CD4-positive, CD25-positive, alpha-beta regulatory T cell (primary cell): ENCODE measurements around the gene TBC1D10A. TPM values are rescaled to one million over a fixed set of nuclear protein-coding genes. Genes with fewer than 3 reads are reported as not detected.

Experiments used
- ATAC-seq, 2 donors: fragments of 150-1000 bp; cut with Tn5 transposase; one replicate each; pipeline ENCODE4 v1.10.0; 2021; ENCODE audit warnings: low read depth in 2 of 2, moderate number of reproducible peaks in 2 of 2, moderate library complexity in 1 of 2
- DNase-seq, 3 donors: peaks; one replicate each; pipeline versions ENCODE4 v3.0.0 to v3.0.0-alpha.2; 2012 to 2022; ENCODE audit warnings: mixed read lengths in 1 of 3
- H3K27ac ChIP-seq: one replicate; pipeline ENCODE4 v1.7.0; 2013; ENCODE audit warnings: mild to moderate bottlenecking, low read length; ENCODE audit not compliant: insufficient read depth, poor library complexity, severe bottlenecking
- H3K27me3 ChIP-seq: one replicate; pipeline ENCODE4 v1.7.0; 2013; ENCODE audit warnings: low read length; ENCODE audit not compliant: control insufficient read depth, insufficient read depth
- H3K36me3 ChIP-seq: one replicate; pipeline ENCODE4 v1.7.0; 2013; ENCODE audit warnings: mild to moderate bottlenecking, low read length, moderate library complexity; ENCODE audit not compliant: control insufficient read depth, insufficient read depth
- H3K4me1 ChIP-seq: 2 replicates; pipeline ENCODE4 v1.7.0; 2013; ENCODE audit warnings: mild to moderate bottlenecking, low read length; ENCODE audit not compliant: insufficient read depth, control insufficient read depth, poor library complexity, severe bottlenecking
- H3K4me3 ChIP-seq: one replicate; pipeline ENCODE4 v1.7.0; 2013; ENCODE audit warnings: low read depth, mild to moderate bottlenecking, low read length, moderate library complexity
- H3K9me3 ChIP-seq, 2 experiments: 1 replicate in 1 of 2; 2 replicates in 1 of 2; pipeline ENCODE4 v1.7.0; 2013; ENCODE audit warnings: low read length in 2 of 2, mild to moderate bottlenecking in 1 of 2, moderate library complexity in 1 of 2; ENCODE audit not compliant: control insufficient read depth in 2 of 2
- H3K27ac Mint-ChIP-seq, 3 donors: one replicate each; pipeline ENCODE4 v1.8.0; 2020 to 2022; ENCODE audit warnings: mild to moderate bottlenecking in 3 of 3, mixed read lengths in 3 of 3, moderate library complexity in 2 of 3
- H3K27me3 Mint-ChIP-seq: one replicate; pipeline ENCODE4 v1.8.0; 2022; ENCODE audit warnings: mild to moderate bottlenecking, mixed read lengths
- H3K36me3 Mint-ChIP-seq: one replicate; pipeline ENCODE4 v1.8.0; 2020; ENCODE audit warnings: mixed read lengths
- H3K4me1 Mint-ChIP-seq, 4 donors: one replicate each; pipeline ENCODE4 v1.8.0; 2020 to 2022; ENCODE audit warnings: mixed read lengths in 4 of 4, mild to moderate bottlenecking in 1 of 4
- H3K4me3 Mint-ChIP-seq, 4 donors: one replicate each; pipeline ENCODE4 v1.8.0; 2020 to 2022; ENCODE audit warnings: mild to moderate bottlenecking in 4 of 4, mixed read lengths in 4 of 4, moderate library complexity in 3 of 4
- H3K9me3 Mint-ChIP-seq, 7 donors: one replicate each; pipeline ENCODE4 v1.8.0; 2020 to 2022; ENCODE audit warnings: mixed read lengths in 7 of 7, mild to moderate bottlenecking in 3 of 7, moderate library complexity in 2 of 7
- polyA plus RNA-seq, 4 donors: library from polyadenylated mRNA; unstranded; fragments of 300-500 nt; fragmentation: Illumina TruSeq; gene quantifications; one replicate each; pipeline ENCODE4 v1.2.3, GENCODE V29; 2021
- total RNA-seq: library from RNA; stranded (reverse); gene quantifications from one replicate; pipeline ENCODE4 v1.2.3, GENCODE V29; 2022

The TBC1D10A gene
- total and polyA plus RNA-seq, 5 donors from 2014 or later: 44.2 to 67.5 (median 47.8) TPM

GRCh38 chr22:30315962-30316576, 10.7 kb downstream of the TBC1D10A start:
- Histone ChIP-seq H3K27me3 (no peaks in the 10 kb centered on the region), H3K4me3 (peak overlapping the region; percentile 2), H3K36me3 (peaks cover 19% of the 10 kb centered on the region), H3K27ac (peak overlapping the region; percentile 59), H3K9me3 (no peaks in the 10 kb centered on the region), H3K4me1 (peaks cover 99% of the 10 kb centered on the region)
- DNase-seq: no peak
- H3K4me1 Mint-ChIP-seq: peaks cover 28 to 97% (median 87%) of the 10 kb centered on the region in 4 donors
- H3K9me3 Mint-ChIP-seq: peaks cover 0 to 2% (median 0%) of the 10 kb centered on the region in 7 donors
- H3K4me3 Mint-ChIP-seq: peak overlapping the region; percentile 50 to 74 (median 54)
- no peaks in the 10 kb centered on the region for H3K27me3 Mint-ChIP-seq
- no peak for ATAC-seq
- H3K36me3 Mint-ChIP-seq: peaks cover 48% of the 10 kb centered on the region
- peak overlapping the region; percentile 81 to 97 (median 92) for H3K27ac Mint-ChIP-seq

GRCh38 chr22:30314915-30315314, 11.8 kb downstream of the TBC1D10A start:
- peaks cover 30 to 97% (median 88%) of the 10 kb centered on the region in 4 donors for H3K4me1 Mint-ChIP-seq

GRCh38 chr22:30313527-30314363, 13.0 kb downstream of the TBC1D10A start:
- Histone ChIP-seq H3K27ac (peak overlapping the region; percentile 59), H3K9me3 (no peaks in the 10 kb centered on the region), H3K4me3 (peak overlapping the region; percentile 33), H3K36me3 (peaks cover 1% of the 10 kb centered on the region), H3K4me1 (peaks cover 99% of the 10 kb centered on the region), H3K27me3 (no peaks in the 10 kb centered on the region)
- peaks cover 29 to 97% (median 81%) of the 10 kb centered on the region in 4 donors for H3K4me1 Mint-ChIP-seq
- peak overlapping the region; percentile 57 to 92 (median 81) for H3K27ac Mint-ChIP-seq
- H3K27me3 Mint-ChIP-seq: no peaks in the 10 kb centered on the region
- H3K36me3 Mint-ChIP-seq: peaks cover 47% of the 10 kb centered on the region
- peaks cover 0 to 2% (median 0%) of the 10 kb centered on the region in 7 donors for H3K9me3 Mint-ChIP-seq
- ATAC-seq (no peak), DNase-seq (no peak)
- H3K4me3 Mint-ChIP-seq: peak overlapping the region; percentile 22 to 74 (median 56)

More at GRCh38 chr22:30314915-30315314, 11.8 kb downstream of the TBC1D10A start:
- Mint-ChIP-seq H3K9me3 (peaks cover 0 to 2% (median 0%) of the 10 kb centered on the region in 7 donors), H3K36me3 (peaks cover 51% of the 10 kb centered on the region), H3K27ac (peak overlapping the region; percentile 81 to 97 (median 92)), H3K27me3 (no peaks in the 10 kb centered on the region), H3K4me3 (peak overlapping the region; percentile 24 to 74 (median 64))
- H3K27me3 ChIP-seq: no peaks in the 10 kb centered on the region
- ATAC-seq (peak in 1 of 2 donors; percentile 37), DNase-seq (peak in 1 of 3 donors; percentile 53)
- H3K9me3 ChIP-seq: no peaks in the 10 kb centered on the region
- H3K36me3 ChIP-seq: peaks cover 9% of the 10 kb centered on the region
- no peak overlapping the region for H3K4me3 ChIP-seq
- peak overlapping the region; percentile 59 for H3K27ac ChIP-seq
- H3K4me1 ChIP-seq: peaks cover 99% of the 10 kb centered on the region

- H3K9me3 ChIP-seq: no peaks in the 10 kb centered on the region
- peak overlapping the region; percentile 80 for H3K27ac ChIP-seq
- no peaks in the 10 kb centered on the region for H3K27me3 Mint-ChIP-seq
- H3K4me1 ChIP-seq: peaks cover 100% of the 10 kb centered on the region
- ATAC-seq (no peak), DNase-seq (no peak)
- peaks cover 0 to 2% (median 0%) of the 10 kb centered on the region in 7 donors for H3K9me3 Mint-ChIP-seq
- H3K36me3 Mint-ChIP-seq: peaks cover 37% of the 10 kb centered on the region
- peak overlapping the region; percentile 21 to 78 (median 70) for H3K4me3 Mint-ChIP-seq
- no peaks in the 10 kb centered on the region for H3K27me3 ChIP-seq
- peak overlapping the region; percentile 84 to 99 (median 90) for H3K27ac Mint-ChIP-seq
- peaks cover 32 to 97% (median 78%) of the 10 kb centered on the region in 4 donors for H3K4me1 Mint-ChIP-seq
- peak overlapping the region; percentile 52 for H3K4me3 ChIP-seq
- H3K36me3 ChIP-seq: no peaks in the 10 kb centered on the region
Observed at GRCh38 chr22:30312053-30312452, 14.7 kb downstream of the TBC1D10A start.

GRCh38 chr22:30310881-30311771, 15.6 kb downstream of the TBC1D10A start:
- Mint-ChIP-seq H3K4me1 (peaks cover 37 to 98% (median 79%) of the 10 kb centered on the region in 4 donors), H3K9me3 (peaks cover 0 to 2% (median 0%) of the 10 kb centered on the region in 7 donors), H3K27ac (peak overlapping the region; percentile 84 to 99 (median 97)), H3K4me3 (peak overlapping the region; percentile 70 to 90 (median 82)), H3K27me3 (no peaks in the 10 kb centered on the region), H3K36me3 (peaks cover 36% of the 10 kb centered on the region)
- DNase-seq (no peak), ATAC-seq (no peak)
- Histone ChIP-seq H3K36me3 (no peaks in the 10 kb centered on the region), H3K4me1 (peaks cover 100% of the 10 kb centered on the region), H3K9me3 (no peaks in the 10 kb centered on the region), H3K27ac (peak overlapping the region; percentile 80), H3K4me3 (peak overlapping the region; percentile 62), H3K27me3 (no peaks in the 10 kb centered on the region)

GRCh38 chr22:30309951-30310741, 16.6 kb downstream of the TBC1D10A start:
- DNase-seq: peak in 2 of 3 donors; percentile 52 to 69
- peaks cover 44 to 98% (median 79%) of the 10 kb centered on the region in 4 donors for H3K4me1 Mint-ChIP-seq
- peak overlapping the region; percentile 84 to 99 (median 97) for H3K27ac Mint-ChIP-seq
- peaks cover 29% of the 10 kb centered on the region for H3K36me3 Mint-ChIP-seq
- no peaks in the 10 kb centered on the region for H3K27me3 Mint-ChIP-seq
- Histone ChIP-seq H3K4me1 (peaks cover 100% of the 10 kb centered on the region), H3K4me3 (peak overlapping the region; percentile 62), H3K27ac (peak overlapping the region; percentile 80), H3K9me3 (no peaks in the 10 kb centered on the region), H3K36me3 (no peaks in the 10 kb centered on the region), H3K27me3 (no peaks in the 10 kb centered on the region)
- peak; percentile 29 to 43 for ATAC-seq
- peak overlapping the region; percentile 23 to 90 (median 82) for H3K4me3 Mint-ChIP-seq
- peaks cover 0 to 2% (median 0%) of the 10 kb centered on the region in 7 donors for H3K9me3 Mint-ChIP-seq
